GM12878 (cell line): ENCODE measurements around the gene GRPEL2. TPM values are rescaled to one million over a fixed set of nuclear protein-coding genes. Genes with fewer than 3 reads are reported as not detected.

Experiments
- ATAC-seq: fragments of 200-7000 bp; cut with Tn5 transposase; 3 replicates; pipeline ENCODE4 v1.9.1; 2020; ENCODE audit warnings: mild to moderate bottlenecking, moderate library complexity
- BruUV-seq: library from RNA; stranded (reverse); fragments of 400-500 nt; replicated peaks from 2 replicates; lab custom pipeline; 2021; lab: Mats Ljungman, UMichigan
- CTCF ChIA-PET: fragments of 300-600 bp; sonication (Branson Sonifier 250); formaldehyde crosslinking; extraction: SDS; loops from one replicate; lab custom pipeline; 2021; ENCODE audit warnings: inconsistent platforms; lab: Yijun Ruan, JAX
- POLR2A ChIA-PET: fragments of 350-600 bp; formaldehyde crosslinking; extraction: SDS; loops from one replicate; lab custom pipeline; 2021; ENCODE audit warnings: inconsistent platforms; lab: Charles Lee
- RAD21 ChIA-PET: fragments of 300-600 bp; sonication (Branson Sonifier 250); formaldehyde crosslinking; loops from one replicate; lab custom pipeline; 2023; ENCODE audit warnings: antibody characterized with exemption; ENCODE audit not compliant: unreplicated experiment; lab: Charles Lee
- SMC1A ChIA-PET: fragments of 300-600 bp; sonication (Branson Sonifier 250); formaldehyde crosslinking; loops from one replicate; lab custom pipeline; 2023; ENCODE audit not compliant: unreplicated experiment, uncharacterized antibody; lab: Charles Lee
- DNase-seq: peaks from one replicate; pipeline ENCODE4 v3.0.0-alpha.2; 2011; ENCODE audit warnings: low read depth, low spot score
- FAIRE-seq: peaks from 3 replicates; lab custom pipeline; 2011; peaks lifted over from hg19 to GRCh38; lab: Jason Lieb, UNC
- H2AFZ ChIP-seq: 2 replicates; pipeline ENCODE4 v1.6.0; 2011; ENCODE audit warnings: low read depth, low read length, control low read depth; ENCODE audit not compliant: control insufficient read depth
- H3K27ac ChIP-seq: 2 replicates; pipeline ENCODE4 v1.5.1; 2011; ENCODE audit warnings: control low read depth; ENCODE audit not compliant: control insufficient read depth, insufficient read depth
- H3K27me3 ChIP-seq, 2 experiments: replicated peaks in 1 of 2; 2 replicates each; pipeline versions ENCODE4 v1.6.0 to v1.6.1; 2011; ENCODE audit warnings: low read length in 1 of 2; ENCODE audit not compliant: control insufficient read depth in 2 of 2, insufficient read depth in 2 of 2
- H3K36me3 ChIP-seq, 2 experiments: 2 replicates each; pipeline ENCODE4 v1.5.1; 2011; ENCODE audit warnings: low read length in 1 of 2; ENCODE audit not compliant: control insufficient read depth in 2 of 2, insufficient read depth in 2 of 2
- H3K4me1 ChIP-seq: 2 replicates; pipeline ENCODE4 v1.6.1; 2011; ENCODE audit warnings: mild to moderate bottlenecking, low read length, moderate library complexity, mixed read lengths; ENCODE audit not compliant: control insufficient read depth, insufficient read depth
- H3K4me2 ChIP-seq: 2 replicates; pipeline ENCODE4 v1.6.0; 2011; ENCODE audit warnings: control low read depth; ENCODE audit not compliant: control insufficient read depth, insufficient read depth
- H3K4me3 ChIP-seq: fragments of 200-600 bp; sonication (generic); 2 replicates; pipeline ENCODE4 v1.5.1; 2016
- H3K79me2 ChIP-seq: 2 replicates; pipeline ENCODE4 v1.6.0; 2011; ENCODE audit warnings: low read length; ENCODE audit not compliant: control insufficient read depth, insufficient read depth
- H3K9ac ChIP-seq: 2 replicates; pipeline ENCODE4 v1.8.0; 2011; ENCODE audit warnings: low read length, control low read depth, mixed read lengths; ENCODE audit not compliant: control insufficient read depth, insufficient read depth
- H3K9me3 ChIP-seq: replicated peaks from 3 replicates; pipeline ENCODE4 v1.5.1; 2011; ENCODE audit warnings: mild to moderate bottlenecking, low read length; ENCODE audit not compliant: control insufficient read depth, insufficient read depth
- H4K20me1 ChIP-seq: 2 replicates; pipeline ENCODE4 v1.6.0; 2011; ENCODE audit not compliant: control insufficient read depth, insufficient read depth
- CHD1 ChIP-seq: IDR thresholded peaks from 2 replicates; pipeline ENCODE4 v1.6.1; 2012; ENCODE audit warnings: low read depth, low read length, improper control_type of control experiment
- CHD2 ChIP-seq: IDR thresholded peaks from 2 replicates; pipeline ENCODE4 v1.6.1; 2011; ENCODE audit warnings: low read depth, low read length, improper control_type of control experiment, borderline replicate concordance
- FOS ChIP-seq: IDR thresholded peaks from 3 replicates; pipeline ENCODE4 v1.6.1; 2011; ENCODE audit warnings: borderline replicate concordance; ENCODE audit not compliant: insufficient read length; ENCODE audit errors: extremely low read depth
- GABPA ChIP-seq: IDR thresholded peaks from 2 replicates; pipeline ENCODE4 v1.6.1; 2014; ENCODE audit warnings: antibody characterized with exemption, low read depth, mild to moderate bottlenecking, inconsistent platforms
- HDAC2 ChIP-seq: fragments of 200-600 bp; sonication (generic); IDR thresholded peaks from 2 replicates; pipeline ENCODE4 v1.6.1; 2017
- MEF2B ChIP-seq: fragments of 450-650 bp; IDR thresholded peaks from 2 replicates; pipeline ENCODE4 v1.6.1; 2018; ENCODE audit warnings: mild to moderate bottlenecking, moderate library complexity; ENCODE audit not compliant: partially characterized antibody, poor library complexity, severe bottlenecking
- NR2C2 ChIP-seq: IDR thresholded peaks from 2 replicates; pipeline ENCODE4 v1.6.1; 2011; ENCODE audit warnings: borderline replicate concordance, low read depth; ENCODE audit not compliant: control insufficient read depth, insufficient read length
- NRF1 ChIP-seq: conservative IDR thresholded peaks from 2 replicates; pipeline ENCODE4 v1.6.1; 2011; ENCODE audit warnings: mild to moderate bottlenecking, low read depth, low read length, improper control_type of control experiment
- PRDM15 ChIP-seq: fragments of 450-650 bp; formaldehyde crosslinking; IDR thresholded peaks from 2 replicates; pipeline ENCODE4 v1.4.0; 2020; ENCODE audit warnings: mild to moderate bottlenecking, moderate library complexity
- RB1 ChIP-seq: fragments of 450-650 bp; formaldehyde crosslinking; IDR thresholded peaks from 2 replicates; pipeline ENCODE4 v1.6.1; 2017; ENCODE audit warnings: mild to moderate bottlenecking, borderline replicate concordance
- YBX1 ChIP-seq: fragments of 450-650 bp; IDR thresholded peaks from 2 replicates; pipeline ENCODE4 v1.6.1; 2016; ENCODE audit warnings: antibody characterized with exemption
- ZNF592 ChIP-seq: fragments of 450-650 bp; IDR thresholded peaks from 2 replicates; pipeline ENCODE4 v1.6.1; 2017; ENCODE audit warnings: mild to moderate bottlenecking, moderate library complexity
- ZNF622 ChIP-seq: fragments of 450-650 bp; IDR thresholded peaks from 2 replicates; pipeline ENCODE4 v1.6.1; 2017; ENCODE audit warnings: mild to moderate bottlenecking, inconsistent platforms
- WGBS: methylation state at CpG from one replicate; pipeline ENCODE4 v1.1.6; 2016; ENCODE audit warnings: low lambda C conversion rate; ENCODE audit not compliant: insufficient replicate concordance, insufficient coverage; ENCODE audit errors: missing lambda C conversion rate; 5-methylcytosine and 5-hydroxymethylcytosine counted together
- in situ Hi-C: fragments of 300-500 bp; cut with MboI; formaldehyde crosslinking; loops from 9 replicates; pipeline ENCODE4 v1.14.3; 2018; ENCODE audit warnings: mixed read lengths
- intact Hi-C: fragments of 100-400 bp; cut with micrococcal nuclease; formaldehyde crosslinking; loops from one replicate; pipeline ENCODE4 v1.14.2; 2022; ENCODE audit not compliant: unreplicated experiment
- polyA plus RNA-seq, 11 experiments: library from polyadenylated mRNA; depleted of rRNA in 4 of 11; unstranded in 6 of 11; stranded (reverse) in 5 of 11; fragments of >200 nt; fragmentation: Nextera tagmentation in 4 of 11; fragmentation: Illumina TruSeq in 1 of 11; extraction: Ambion mirVana in 4 of 11; extraction: Trizol in 1 of 11; gene quantifications; 1 replicate in 1 of 11; 2 replicates in 10 of 11; pipeline versions ENCODE4 v1.2.1 to v1.2.3, GENCODE V29; 2011 to 2016; ENCODE audit warnings: inconsistent platforms in 2 of 11, missing spikeins in 2 of 11, low read depth in 1 of 11
- total RNA-seq, 4 experiments: library from RNA; depleted of rRNA in 3 of 4; stranded (reverse); fragments of >200 nt in 3 of 4; fragmentation: Illumina TruSeq in 1 of 4; extraction: Trizol in 1 of 4; gene quantifications; 2 replicates each; pipeline versions ENCODE4 v1.2.1 to v1.2.3, GENCODE V29; 2013 to 2021

GRPEL2 gene
- total and polyA plus RNA-seq, 10 of the 15 experiments (the other 5 are each of a cell fraction or from before 2014, with no cell fraction given): 4.4 to 20.2 (median 14.1) TPM

GRCh38 chr5:149352169-149352568, 6.9 kb downstream of the GRPEL2 start (continued):
- TF ChIP-seq CHD2: no peak
- TF ChIP-seq NR2C2: no peak
- no peak for TF ChIP-seq RB1

- Histone ChIP-seq H3K4me1 (peaks cover 11% of the 10 kb centered on the region), H3K4me3 (no peak overlapping the region), H3K36me3 (peaks cover 2 to 33% of the 10 kb centered on the region in 2 experiments), H3K27me3 (no peaks in the 10 kb centered on the region), H3K27ac (no peak overlapping the region), H3K4me2 (no peak overlapping the region)
- in situ Hi-C loops: no loop called here
- WGBS: 73% methylated on average over 2 of the region's 2 CpGs
- TF ChIP-seq MEF2B (no peak), ZNF592 (no peak), ZNF622 (no peak), NRF1 (no peak), HDAC2 (no peak), PRDM15 (CRISPR knock-in tag) (no peak), GABPA (no peak), FOS (no peak), CHD1 (no peak), YBX1 (no peak), CHD2 (no peak)
- TF ChIP-seq, all 136 proteins: peak for 0
- H3K79me2 ChIP-seq: peaks cover 9% of the 10 kb centered on the region
- intact Hi-C loops: no loop called here
- BruUV-seq: no TSS peak
- no peak for FAIRE-seq
- DNase-seq: no peak
- H2AFZ ChIP-seq: no peak overlapping the region
- no peaks in the 10 kb centered on the region for H3K9me3 ChIP-seq
- ChIA-PET RAD21 (interaction anchor here (0.8 kb wide), 1 partner anchor 22 kb away, joined by 5 read pairs; no protein-coding TSS in a partner anchor), POLR2A (interaction anchor here (1.3 kb wide), 1 partner anchor 8 kb away, joined by 5 read pairs; the partner anchor contains the start of gene GRPEL2), SMC1A (interaction anchor here (1.7 to 1.8 kb wide), 2 partner anchors 12 to 204 kb away, joined by 4 to 5 read pairs; no protein-coding TSS in a partner anchor), CTCF (interaction anchor here (0.6 to 7.5 kb wide), 5 partner anchors 9 to 40 kb away, joined by 3 to 81 read pairs (median 4); partner anchors contain the start of gene GRPEL2)
- no peak for ATAC-seq
- H3K9ac ChIP-seq: no peak overlapping the region
- H4K20me1 ChIP-seq: no peaks in the 10 kb centered on the region
Measured at GRCh38 chr5:149353911-149354310, 8.6 kb downstream of the GRPEL2 start.
